GM19468 (cell line): ENCODE results near the gene SLC43A1.
A peak's percentile ranks its signal among the peaks of the same experiment; 100 is the strongest.

ENCODE experiments used
- ATAC-seq: cut with Tn5 transposase; IDR thresholded peaks from one replicate; pipeline ENCODE4 v1.9.1; 2021; ENCODE audit warnings: mild to moderate bottlenecking, moderate library complexity, moderate number of reproducible peaks; ENCODE audit not compliant: unreplicated experiment; ENCODE audit errors: extremely low read depth

The SLC43A1 gene

GRCh38 chr11:57499983-57500461 lies 15.5 kb downstream of the SLC43A1 start:
- ATAC-seq, result no peak

- ATAC-seq, result peak; percentile 93
Measured at GRCh38 chr11:57499413-57499982, 16.0 kb downstream of the SLC43A1 start.

- ATAC-seq, result no peak
Measured at GRCh38 chr11:57498540-57498939, 17.0 kb downstream of the SLC43A1 start.

GRCh38 chr11:57497303-57498247 lies 17.9 kb downstream of the SLC43A1 start:
- no peak for ATAC-seq

- ATAC-seq, result no peak
Measured at GRCh38 chr11:57496109-57496820, 19.2 kb downstream of the SLC43A1 start.

GRCh38 chr11:57493507-57494503 lies 21.7 kb downstream of the SLC43A1 start:
- peak; percentile 68 for ATAC-seq

- ATAC-seq, result no peak
Measured at GRCh38 chr11:57491371-57492061, 24.0 kb downstream of the SLC43A1 start.

- no peak for ATAC-seq
Measured at GRCh38 chr11:57490456-57491248, 24.9 kb downstream of the SLC43A1 start.

GRCh38 chr11:57487920-57488659 lies 27.4 kb downstream of the SLC43A1 start:
- ATAC-seq, result no peak

GRCh38 chr11:57487021-57487778 lies 28.3 kb downstream of the SLC43A1 start:
- no peak for ATAC-seq

- no peak for ATAC-seq
Measured at GRCh38 chr11:57485217-57485990, 30.1 kb downstream of the SLC43A1 start.

- no peak for ATAC-seq
Measured at GRCh38 chr11:57484141-57484710, 31.3 kb downstream of the SLC43A1 start.

GRCh38 chr11:57483562-57483918 lies 32.0 kb downstream of the SLC43A1 start:
- ATAC-seq, result no peak

GRCh38 chr11:57482782-57483561 lies 32.5 kb downstream of the SLC43A1 start:
- no peak for ATAC-seq
